NCI-H748 (cell line): ENCODE data around the gene ANXA7.
"Not testable (repeated sequence)": the region's sequence is repeated elsewhere in the genome, so short reads cannot be mapped to it uniquely, and the experiment has no call there.

ENCODE experiments used
- DNase-seq: peaks from one replicate; lab custom pipeline; 2025; ENCODE audit not compliant: unreplicated experiment; lab: John Stamatoyannopoulos, UW

ANXA7 gene

GRCh38 chr10:73344269-73344668 lies 69.6 kb downstream of the ANXA7 start:
- DNase-seq = no peak

GRCh38 chr10:73340121-73340520 lies 73.7 kb downstream of the ANXA7 start:
- no peak for DNase-seq

- DNase-seq = no peak
Measured at GRCh38 chr10:73339436-73339835, 74.4 kb downstream of the ANXA7 start.

GRCh38 chr10:73338801-73339368 lies 75.0 kb downstream of the ANXA7 start:
- no peak for DNase-seq

GRCh38 chr10:73333202-73333601 lies 80.7 kb downstream of the ANXA7 start:
- DNase-seq = no peak

- DNase-seq = no peak
Measured at GRCh38 chr10:73332379-73332778, 81.5 kb downstream of the ANXA7 start.

GRCh38 chr10:73328523-73328922 lies 85.3 kb downstream of the ANXA7 start:
- DNase-seq = not testable (repeated sequence)

- not testable (repeated sequence) for DNase-seq
Measured at GRCh38 chr10:73325290-73325689, 88.6 kb downstream of the ANXA7 start.
